Hepatocyte (in vitro differentiated cells): ENCODE results near the gene DIP2B. TPM values are rescaled to one million over a fixed set of nuclear protein-coding genes. Genes with fewer than 3 reads are reported as not detected.
"Not testable (repeated sequence)": the region's sequence is repeated elsewhere in the genome, so short reads cannot be mapped to it uniquely, and the experiment has no call there.

ENCODE experiments used
- DNase-seq: peaks from one replicate; pipeline ENCODE4 v3.0.0-alpha.2; 2016; ENCODE audit warnings: low spot score
- H2AFZ ChIP-seq: fragments of 200-600 bp; sonication (generic); 2 replicates; pipeline ENCODE4 v1.6.0; 2016; ENCODE audit warnings: antibody characterized with exemption, mild to moderate bottlenecking
- H3K27ac ChIP-seq: fragments of 200-600 bp; sonication (generic); 2 replicates; pipeline ENCODE4 v1.5.1; 2016; ENCODE audit warnings: mild to moderate bottlenecking
- H3K27me3 ChIP-seq: fragments of 200-600 bp; sonication (generic); 2 replicates; pipeline ENCODE4 v1.6.1; 2016
- H3K36me3 ChIP-seq: fragments of 200-600 bp; sonication (generic); replicated peaks from 2 replicates; pipeline ENCODE4 v1.5.1; 2016; ENCODE audit warnings: low read depth; ENCODE audit not compliant: insufficient read depth
- H3K4me1 ChIP-seq: fragments of 200-600 bp; sonication (generic); 2 replicates; pipeline ENCODE4 v1.5.1; 2016; ENCODE audit warnings: mild to moderate bottlenecking, moderate library complexity; ENCODE audit not compliant: insufficient read depth
- H3K4me2 ChIP-seq: fragments of 200-600 bp; sonication (generic); 2 replicates; pipeline ENCODE4 v1.6.0; 2016
- H3K4me3 ChIP-seq: fragments of 200-600 bp; sonication (generic); 2 replicates; pipeline ENCODE4 v1.5.1; 2016; ENCODE audit warnings: mild to moderate bottlenecking
- H3K79me2 ChIP-seq: fragments of 200-600 bp; sonication (generic); 2 replicates; pipeline ENCODE4 v1.6.0; 2017; ENCODE audit warnings: mild to moderate bottlenecking
- H3K9me2 ChIP-seq: fragments of 200-600 bp; sonication (generic); replicated peaks from 2 replicates; pipeline ENCODE4 v1.6.0; 2017; ENCODE audit warnings: mild to moderate bottlenecking; ENCODE audit not compliant: insufficient read depth
- H3K9me3 ChIP-seq: fragments of 200-600 bp; sonication (generic); 2 replicates; pipeline ENCODE4 v1.5.1; 2016; ENCODE audit warnings: low read depth, mild to moderate bottlenecking
- H4K20me1 ChIP-seq: fragments of 200-600 bp; sonication (generic); 2 replicates; pipeline ENCODE4 v1.6.0; 2016; ENCODE audit warnings: mild to moderate bottlenecking; ENCODE audit not compliant: insufficient read depth, poor library complexity, severe bottlenecking
- EZH2 ChIP-seq: fragments of 200-600 bp; sonication (generic); IDR thresholded peaks from 2 replicates; pipeline ENCODE4 v1.6.1; 2016; ENCODE audit warnings: antibody characterized with exemption, mild to moderate bottlenecking, borderline replicate concordance
- EZH2phosphoT487 ChIP-seq: fragments of 200-600 bp; sonication (generic); IDR thresholded peaks from one replicate; pipeline ENCODE4 v1.6.1; 2018; ENCODE audit warnings: antibody characterized with exemption, mild to moderate bottlenecking, low read depth, moderate library complexity; ENCODE audit not compliant: unreplicated experiment, severe bottlenecking
- WGBS: methylation state at CpG from one replicate; pipeline ENCODE4 v1.1.6; 2016; ENCODE audit warnings: low lambda C conversion rate; ENCODE audit errors: missing lambda C conversion rate; 5-methylcytosine and 5-hydroxymethylcytosine counted together
- polyA plus RNA-seq: library from polyadenylated mRNA; unstranded; fragments of >200 nt; fragmentation: Nextera tagmentation; extraction: Ambion mirVana; gene quantifications from 2 replicates; pipeline ENCODE4 v1.2.1, GENCODE V29; 2016
- total RNA-seq: library from RNA; depleted of rRNA; stranded (reverse); fragments of >200 nt; gene quantifications from 2 replicates; pipeline ENCODE4 v1.2.3, GENCODE V29; 2014
- TF ChIP-seq, protein P1 (sequence below): fragments of 200-600 bp; sonication (generic); IDR thresholded peaks from 2 replicates; pipeline ENCODE4 v1.5.1; 2016; ENCODE audit warnings: antibody characterized with exemption, mild to moderate bottlenecking; ENCODE audit not compliant: poor library complexity

DIP2B gene
- total and polyA plus RNA-seq, 2 experiments from 2014 or later: 10.5 to 31.8 TPM

DNA sequence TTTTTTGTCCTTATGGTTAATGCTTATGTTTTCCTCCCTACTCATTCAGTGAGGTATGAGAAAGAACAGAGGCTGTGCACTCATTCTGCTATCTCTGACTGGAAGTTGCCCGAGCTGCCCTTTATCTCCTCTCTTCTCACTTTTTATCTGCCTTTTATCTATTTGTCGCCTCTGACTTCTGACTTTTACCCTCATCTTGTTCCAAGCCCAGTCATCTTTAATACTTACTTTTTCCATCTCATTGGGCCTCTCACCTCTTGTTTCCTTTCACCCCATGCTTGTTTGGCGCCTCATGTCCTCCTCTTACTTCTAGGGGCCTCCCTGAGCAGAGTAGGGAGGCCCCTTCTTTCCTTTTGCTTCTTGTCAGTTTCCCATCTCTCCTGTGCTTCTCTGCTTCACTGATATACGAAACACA, 50.7 kb downstream of the DIP2B start:
- Histone ChIP-seq H3K36me3 (no peaks in the 10 kb centered on the region), H4K20me1 (peaks cover 16% of the 10 kb centered on the region), H3K4me2 (peak overlapping the region; percentile 0), H2AFZ (no peak overlapping the region), H3K4me3 (no peak overlapping the region), H3K4me1 (peaks cover 10% of the 10 kb centered on the region), H3K79me2 (peaks cover 91% of the 10 kb centered on the region), H3K9me2 (no peaks in the 10 kb centered on the region), H3K27ac (peak overlapping the region; percentile 15), H3K27me3 (no peaks in the 10 kb centered on the region), H3K9me3 (no peaks in the 10 kb centered on the region)
- TF ChIP-seq EZH2phosphoT487 (no peak), EZH2 (no peak)
- TF ChIP-seq, protein P1, sequence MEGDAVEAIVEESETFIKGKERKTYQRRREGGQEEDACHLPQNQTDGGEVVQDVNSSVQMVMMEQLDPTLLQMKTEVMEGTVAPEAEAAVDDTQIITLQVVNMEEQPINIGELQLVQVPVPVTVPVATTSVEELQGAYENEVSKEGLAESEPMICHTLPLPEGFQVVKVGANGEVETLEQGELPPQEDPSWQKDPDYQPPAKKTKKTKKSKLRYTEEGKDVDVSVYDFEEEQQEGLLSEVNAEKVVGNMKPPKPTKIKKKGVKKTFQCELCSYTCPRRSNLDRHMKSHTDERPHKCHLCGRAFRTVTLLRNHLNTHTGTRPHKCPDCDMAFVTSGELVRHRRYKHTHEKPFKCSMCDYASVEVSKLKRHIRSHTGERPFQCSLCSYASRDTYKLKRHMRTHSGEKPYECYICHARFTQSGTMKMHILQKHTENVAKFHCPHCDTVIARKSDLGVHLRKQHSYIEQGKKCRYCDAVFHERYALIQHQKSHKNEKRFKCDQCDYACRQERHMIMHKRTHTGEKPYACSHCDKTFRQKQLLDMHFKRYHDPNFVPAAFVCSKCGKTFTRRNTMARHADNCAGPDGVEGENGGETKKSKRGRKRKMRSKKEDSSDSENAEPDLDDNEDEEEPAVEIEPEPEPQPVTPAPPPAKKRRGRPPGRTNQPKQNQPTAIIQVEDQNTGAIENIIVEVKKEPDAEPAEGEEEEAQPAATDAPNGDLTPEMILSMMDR: no peak
- no peak for DNase-seq
- WGBS: 48% methylated on average over 4 of the region's 4 CpGs

DNA sequence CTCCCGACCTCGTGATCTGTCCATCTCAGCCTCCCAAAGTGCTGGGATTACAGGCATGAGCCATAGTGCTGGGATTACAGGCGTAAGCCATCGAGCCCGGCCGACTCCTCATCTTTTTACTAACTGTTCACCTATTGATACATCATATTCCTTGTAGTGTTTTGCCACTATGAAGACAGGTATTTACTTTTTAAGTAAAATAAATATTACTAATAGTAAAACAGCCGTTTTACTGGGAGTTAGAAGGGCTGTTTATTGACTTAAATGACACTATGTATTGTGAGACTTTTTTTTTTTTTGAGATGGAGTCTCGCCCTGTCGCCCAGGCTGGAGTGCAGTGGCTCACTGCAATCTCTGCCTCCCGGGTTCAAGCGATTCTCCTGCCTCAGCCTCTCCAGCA, 51.5 kb downstream of the DIP2B start:
- H3K9me3 ChIP-seq: no peaks in the 10 kb centered on the region
- peaks cover 16% of the 10 kb centered on the region for H4K20me1 ChIP-seq
- H3K4me1 ChIP-seq: peaks cover 4% of the 10 kb centered on the region
- H3K9me2 ChIP-seq: no peaks in the 10 kb centered on the region
- H2AFZ ChIP-seq: no peak overlapping the region
- no peak for DNase-seq
- H3K79me2 ChIP-seq: peaks cover 95% of the 10 kb centered on the region
- no peak overlapping the region for H3K4me2 ChIP-seq
- 89% methylated on average over 11 of the region's 11 CpGs for WGBS
- H3K27me3 ChIP-seq: no peaks in the 10 kb centered on the region
- no peaks in the 10 kb centered on the region for H3K36me3 ChIP-seq
- no peak overlapping the region for H3K27ac ChIP-seq
- TF ChIP-seq EZH2phosphoT487: no peak
- TF ChIP-seq EZH2: no peak
- TF ChIP-seq, protein P1: no peak
- H3K4me3 ChIP-seq: no peak overlapping the region

DNA sequence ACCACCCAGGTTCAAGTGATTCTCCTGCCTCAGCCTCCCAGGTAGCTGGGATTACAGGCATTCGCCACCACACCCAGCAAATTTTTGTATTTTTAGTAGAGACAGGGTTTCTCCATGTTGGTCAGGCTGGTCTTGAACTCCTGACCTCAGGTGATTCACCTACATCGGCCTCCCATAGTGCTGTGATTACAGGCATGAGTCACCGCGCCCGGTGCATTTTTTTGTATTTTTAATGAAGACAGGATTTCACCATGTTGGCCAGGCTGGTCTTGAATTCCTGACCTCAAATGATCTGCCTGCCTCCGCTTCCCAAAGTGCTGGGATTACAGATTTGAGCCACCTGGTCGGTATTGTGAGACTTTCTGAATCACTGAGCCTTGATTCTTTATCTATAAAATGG, 52.0 kb downstream of the DIP2B start:
- H2AFZ ChIP-seq, H3K9me3 ChIP-seq, H3K9me2 ChIP-seq, H3K36me3 ChIP-seq, H3K27ac ChIP-seq, H3K4me1 ChIP-seq, H3K27me3 ChIP-seq, H3K4me2 ChIP-seq, DNase-seq, H3K4me3 ChIP-seq: not testable (repeated sequence)
- H3K79me2 ChIP-seq: peaks cover 95% of the 10 kb centered on the region
- H4K20me1 ChIP-seq: peaks cover 16% of the 10 kb centered on the region
- 80% methylated on average over 7 of the region's 7 CpGs for WGBS

DNA sequence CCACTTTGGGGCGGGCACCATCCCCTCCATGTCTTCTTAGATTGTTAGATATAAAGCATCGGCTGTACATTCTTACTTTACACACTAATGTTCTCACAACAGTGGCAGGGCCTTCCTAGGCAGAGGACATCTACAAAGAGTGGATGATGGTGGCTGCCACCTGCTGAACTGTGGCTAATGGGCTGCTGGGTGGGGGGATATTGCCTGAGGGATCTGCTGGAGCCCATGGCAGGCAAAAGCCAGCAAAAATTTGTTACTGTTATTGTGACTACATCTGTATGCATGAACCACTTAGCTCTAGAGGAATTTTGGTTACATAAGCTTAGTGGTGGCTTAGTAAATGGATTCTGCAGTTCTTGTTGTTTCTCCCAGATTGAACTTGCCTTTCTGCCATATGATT, 52.6 kb downstream of the DIP2B start:
- TF ChIP-seq EZH2 (no peak), EZH2phosphoT487 (no peak)
- TF ChIP-seq, protein P1: no peak
- WGBS: 93% methylated on average over 2 of the region's 2 CpGs
- H3K4me1 ChIP-seq: peaks cover 4% of the 10 kb centered on the region
- no peak overlapping the region for H3K27ac ChIP-seq
- H3K4me3 ChIP-seq: no peak overlapping the region
- no peak for DNase-seq
- H2AFZ ChIP-seq: no peak overlapping the region
- H3K79me2 ChIP-seq: peaks cover 95% of the 10 kb centered on the region
- no peaks in the 10 kb centered on the region for H3K36me3 ChIP-seq
- no peaks in the 10 kb centered on the region for H3K9me2 ChIP-seq
- no peaks in the 10 kb centered on the region for H3K27me3 ChIP-seq
- H3K9me3 ChIP-seq: no peaks in the 10 kb centered on the region
- H3K4me2 ChIP-seq: no peak overlapping the region
- peaks cover 16% of the 10 kb centered on the region for H4K20me1 ChIP-seq
